ENCODE data around the gene BRD9. TPM values are rescaled to one million over a fixed set of nuclear protein-coding genes. Genes with fewer than 3 reads are reported as not detected.
"Not testable (repeated sequence)": the region's sequence is repeated elsewhere in the genome, so short reads cannot be mapped to it uniquely, and the experiment has no call there.

Gene BRD9
- total and polyA plus RNA-seq, 2 experiments from 2014 or later, result 24.5 to 36.9 TPM

GRCh38 chr5:883475-884181 is 9.0 kb downstream of the BRD9 start:
- Histone ChIP-seq H3K4me3 (no peak overlapping the region), H3K27ac (no peak overlapping the region), H3K9me3 (ENCODE audit: low read depth) (no peaks in the 10 kb centered on the region), H3K4me1 (ENCODE audit: low read depth) (no peaks in the 10 kb centered on the region), H3K36me3 (peaks cover 48% of the 10 kb centered on the region), H3K27me3 (no peaks in the 10 kb centered on the region)
- TF ChIP-seq, protein P1, sequence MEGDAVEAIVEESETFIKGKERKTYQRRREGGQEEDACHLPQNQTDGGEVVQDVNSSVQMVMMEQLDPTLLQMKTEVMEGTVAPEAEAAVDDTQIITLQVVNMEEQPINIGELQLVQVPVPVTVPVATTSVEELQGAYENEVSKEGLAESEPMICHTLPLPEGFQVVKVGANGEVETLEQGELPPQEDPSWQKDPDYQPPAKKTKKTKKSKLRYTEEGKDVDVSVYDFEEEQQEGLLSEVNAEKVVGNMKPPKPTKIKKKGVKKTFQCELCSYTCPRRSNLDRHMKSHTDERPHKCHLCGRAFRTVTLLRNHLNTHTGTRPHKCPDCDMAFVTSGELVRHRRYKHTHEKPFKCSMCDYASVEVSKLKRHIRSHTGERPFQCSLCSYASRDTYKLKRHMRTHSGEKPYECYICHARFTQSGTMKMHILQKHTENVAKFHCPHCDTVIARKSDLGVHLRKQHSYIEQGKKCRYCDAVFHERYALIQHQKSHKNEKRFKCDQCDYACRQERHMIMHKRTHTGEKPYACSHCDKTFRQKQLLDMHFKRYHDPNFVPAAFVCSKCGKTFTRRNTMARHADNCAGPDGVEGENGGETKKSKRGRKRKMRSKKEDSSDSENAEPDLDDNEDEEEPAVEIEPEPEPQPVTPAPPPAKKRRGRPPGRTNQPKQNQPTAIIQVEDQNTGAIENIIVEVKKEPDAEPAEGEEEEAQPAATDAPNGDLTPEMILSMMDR (IDR thresholded peaks at IDR 0.05; ENCODE audit: low read depth, low read length), result no peak
- DNase-seq (ENCODE audit: low read depth in 1 of 2, low spot score in 1 of 2), result no peak

GRCh38 chr5:882253-883183 is 10.1 kb downstream of the BRD9 start:
- H3K4me1 ChIP-seq (ENCODE audit: low read depth), result no peaks in the 10 kb centered on the region
- no peak for DNase-seq (ENCODE audit: low read depth in 1 of 2, low spot score in 1 of 2)
- TF ChIP-seq, protein P1 (IDR thresholded peaks at IDR 0.05; ENCODE audit: low read depth, low read length), result no peak
- H3K27me3 ChIP-seq, result no peaks in the 10 kb centered on the region
- no peak overlapping the region for H3K4me3 ChIP-seq
- no peaks in the 10 kb centered on the region for H3K9me3 ChIP-seq (ENCODE audit: low read depth)
- peaks cover 40% of the 10 kb centered on the region for H3K36me3 ChIP-seq
- H3K27ac ChIP-seq, result no peak overlapping the region

DNA sequence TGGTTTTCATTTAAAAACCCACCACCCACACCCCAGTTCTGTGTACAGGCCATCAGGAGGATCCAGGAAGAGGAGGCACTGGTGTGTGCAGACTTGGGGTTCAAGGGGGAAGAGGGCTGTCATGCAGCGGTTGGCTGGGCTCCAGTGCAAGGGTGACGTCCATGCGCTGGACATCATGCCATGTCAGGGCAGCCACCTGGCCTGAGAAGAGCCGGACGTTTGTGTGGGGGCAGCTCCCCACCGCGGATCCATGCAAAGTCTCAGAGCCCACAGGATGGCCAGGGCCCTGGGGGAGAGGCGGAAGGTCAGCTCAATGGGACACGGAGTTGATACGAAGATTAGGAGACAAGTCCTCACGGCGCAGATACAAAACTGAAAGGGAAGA is 11.1 kb downstream of the BRD9 start:
- DNase-seq (ENCODE audit: low read depth in 1 of 2, low spot score in 1 of 2), result no peak
- H3K4me3 ChIP-seq, result no peak overlapping the region
- H3K9me3 ChIP-seq (ENCODE audit: low read depth), result no peaks in the 10 kb centered on the region
- H3K27me3 ChIP-seq, result no peaks in the 10 kb centered on the region
- no peak overlapping the region for H3K27ac ChIP-seq
- TF ChIP-seq, protein P1 (IDR thresholded peaks at IDR 0.05; ENCODE audit: low read depth, low read length), result no peak
- H3K4me1 ChIP-seq (ENCODE audit: low read depth), result no peaks in the 10 kb centered on the region
- peaks cover 38% of the 10 kb centered on the region for H3K36me3 ChIP-seq

DNA sequence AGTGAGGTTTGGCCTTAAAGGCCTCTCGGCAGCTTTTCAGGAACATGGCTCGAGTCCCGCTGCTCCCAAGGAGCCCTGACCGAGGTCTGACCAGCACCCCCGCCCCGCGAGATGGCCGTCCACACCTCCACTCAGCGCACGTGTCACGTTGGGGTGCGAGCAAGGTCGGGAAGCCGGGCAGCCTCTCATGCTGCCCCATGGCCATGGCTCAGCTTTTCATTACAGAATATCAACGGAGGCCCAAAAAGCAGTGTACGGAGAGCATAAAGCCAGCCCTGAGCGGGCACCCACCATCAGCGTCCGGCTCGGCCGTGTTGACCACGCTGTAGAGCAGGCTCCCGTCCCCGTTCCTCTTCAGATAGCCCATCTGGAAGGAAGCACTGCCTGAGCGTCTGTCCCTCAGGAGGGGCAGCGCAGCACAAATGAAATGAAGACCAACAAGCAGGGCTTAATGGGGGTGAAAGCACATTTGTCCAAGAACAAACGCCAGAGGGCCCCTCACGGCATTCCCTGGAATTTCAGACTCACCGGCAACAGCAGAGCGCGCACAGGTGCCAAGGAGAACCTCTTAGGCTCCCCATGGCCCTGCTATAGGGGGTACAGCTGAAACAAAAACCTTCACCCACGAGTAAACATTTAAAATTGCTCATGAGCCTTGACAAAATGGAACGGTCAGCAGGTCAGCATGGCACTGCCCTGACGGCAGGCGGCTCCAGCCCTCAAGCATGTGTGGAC is 11.6 kb downstream of the BRD9 start:
- H3K36me3 ChIP-seq, result peaks cover 35% of the 10 kb centered on the region
- H3K27ac ChIP-seq, result no peak overlapping the region
- H3K4me3 ChIP-seq, result no peak overlapping the region
- no peaks in the 10 kb centered on the region for H3K27me3 ChIP-seq
- no peaks in the 10 kb centered on the region for H3K4me1 ChIP-seq (ENCODE audit: low read depth)
- no peak for DNase-seq (ENCODE audit: low read depth in 1 of 2, low spot score in 1 of 2)
- H3K9me3 ChIP-seq (ENCODE audit: low read depth), result no peaks in the 10 kb centered on the region
- TF ChIP-seq, protein P1 (IDR thresholded peaks at IDR 0.05; ENCODE audit: low read depth, low read length), result no peak

- H3K4me3 ChIP-seq; DNase-seq (ENCODE audit: low read depth in 1 of 2, low spot score in 1 of 2); H3K27me3 ChIP-seq: not testable (repeated sequence)
Measured at GRCh38 chr5:878677-879076, 13.9 kb downstream of the BRD9 start.

More at GRCh38 chr5:878677-879076, 13.9 kb downstream of the BRD9 start:
- H3K9me3 ChIP-seq (ENCODE audit: low read depth); H3K27ac ChIP-seq; H3K4me1 ChIP-seq (ENCODE audit: low read depth): not testable (repeated sequence)
- H3K36me3 ChIP-seq, result peaks cover 31% of the 10 kb centered on the region

All from cardiac muscle cell (in vitro differentiated cells and primary cell).